HG03060 (cell line): ENCODE results near the gene KIAA2012.
"Not testable (repeated sequence)": the region's sequence is repeated elsewhere in the genome, so short reads cannot be mapped to it uniquely, and the experiment has no call there.

ENCODE experiments used
- ATAC-seq: cut with Tn5 transposase; IDR thresholded peaks from one replicate; pipeline ENCODE4 v1.9.1; 2021; ENCODE audit warnings: low read depth, moderate number of reproducible peaks; ENCODE audit not compliant: unreplicated experiment

Gene KIAA2012

GRCh38 chr2:202178346-202178958, 105.4 kb downstream of the KIAA2012 start:
- ATAC-seq, result no peak

GRCh38 chr2:202184557-202184956, 111.5 kb downstream of the KIAA2012 start:
- no peak for ATAC-seq

GRCh38 chr2:202185156-202185555, 112.1 kb downstream of the KIAA2012 start:
- no peak for ATAC-seq

- ATAC-seq, result no peak
These were observed 113.7 kb downstream of the KIAA2012 start for GRCh38 chr2:202186641-202187202.

GRCh38 chr2:202187570-202187969, 114.5 kb downstream of the KIAA2012 start:
- ATAC-seq, result no peak

GRCh38 chr2:202193305-202193704, 120.2 kb downstream of the KIAA2012 start:
- ATAC-seq, result no peak

GRCh38 chr2:202193881-202194353, 120.9 kb downstream of the KIAA2012 start:
- no peak for ATAC-seq

- no peak for ATAC-seq
These were observed 121.4 kb downstream of the KIAA2012 start for GRCh38 chr2:202194418-202194817.

GRCh38 chr2:202196727-202197126, 123.7 kb downstream of the KIAA2012 start:
- no peak for ATAC-seq

GRCh38 chr2:202201220-202202160, 128.4 kb downstream of the KIAA2012 start:
- no peak for ATAC-seq

GRCh38 chr2:202203348-202203747, 130.3 kb downstream of the KIAA2012 start:
- no peak for ATAC-seq

- no peak for ATAC-seq
These were observed 131.8 kb downstream of the KIAA2012 start for GRCh38 chr2:202204855-202205254.

- ATAC-seq, result no peak
These were observed 135.5 kb downstream of the KIAA2012 start for GRCh38 chr2:202208526-202208925.

- no peak for ATAC-seq
These were observed 142.1 kb downstream of the KIAA2012 start for GRCh38 chr2:202215179-202215578.

GRCh38 chr2:202221873-202222272, 148.8 kb downstream of the KIAA2012 start:
- no peak for ATAC-seq

- peak; percentile 10 for ATAC-seq
These were observed 164.8 kb downstream of the KIAA2012 start for GRCh38 chr2:202237787-202238233.

GRCh38 chr2:202238234-202239197, 165.5 kb downstream of the KIAA2012 start, which contains the start of gene SUMO1:
Gene SUMO1, minus strand, starts transcription at chr2:202238597. Its CDS starts 146 bp downstream, at chr2:202238451.
- peak; percentile 77 for ATAC-seq

- not testable (repeated sequence) for ATAC-seq
These were observed 174.7 kb downstream of the KIAA2012 start for GRCh38 chr2:202247710-202248109.

- ATAC-seq, result no peak
These were observed 176.6 kb downstream of the KIAA2012 start for GRCh38 chr2:202249521-202250253.
